Endothelial cell of umbilical vein (primary cell): ENCODE data around the gene JAG2.

ENCODE experiments used
- CTCF ChIP-seq, 2 donors: IDR thresholded peaks; 1 replicate in 1 of 2; 2 replicates in 1 of 2; pipeline ENCODE4 v1.5.1; 2011; ENCODE audit warnings: low read length in 2 of 2, mild to moderate bottlenecking in 2 of 2, moderate library complexity in 2 of 2, control low read depth in 1 of 2, inconsistent platforms in 1 of 2, low read depth in 1 of 2; ENCODE audit not compliant: insufficient read depth in 1 of 2; ENCODE audit errors: extremely low read depth in 1 of 2
- EZH2 ChIP-seq: IDR thresholded peaks from 2 replicates; pipeline ENCODE4 v1.6.1; 2012; ENCODE audit warnings: borderline replicate concordance, low read depth, mild to moderate bottlenecking, moderate library complexity, low read length, inconsistent platforms; ENCODE audit not compliant: severe bottlenecking
- FOS ChIP-seq: IDR thresholded peaks from 2 replicates; pipeline ENCODE4 v1.6.1; 2011; ENCODE audit warnings: mild to moderate bottlenecking, low read length, moderate library complexity, borderline replicate concordance; ENCODE audit not compliant: insufficient read depth
- GATA2 ChIP-seq: IDR thresholded peaks from 2 replicates; pipeline ENCODE4 v1.7.0; 2011; ENCODE audit warnings: low read depth, mild to moderate bottlenecking, moderate library complexity, mixed read lengths, low read length; ENCODE audit not compliant: insufficient read length, insufficient read depth
- JUN ChIP-seq: IDR thresholded peaks from 2 replicates; pipeline ENCODE4 v1.6.1; 2011; ENCODE audit warnings: borderline replicate concordance, low read depth; ENCODE audit not compliant: insufficient read length, insufficient read depth
- MAX ChIP-seq: IDR thresholded peaks from 2 replicates; pipeline ENCODE4 v1.6.1; 2011; ENCODE audit not compliant: insufficient read depth, insufficient read length
- MYC ChIP-seq: IDR thresholded peaks from one replicate; pipeline ENCODE4 v1.6.1; 2011; ENCODE audit warnings: mild to moderate bottlenecking, low read depth, low read length
- POLR2A ChIP-seq: IDR thresholded peaks from 2 replicates; pipeline ENCODE4 v1.6.1; 2012; ENCODE audit warnings: low read depth, mild to moderate bottlenecking, control low read depth, low read length
- POLR2AphosphoS5 ChIP-seq: IDR thresholded peaks from 2 replicates; pipeline ENCODE4 v1.6.1; 2012; ENCODE audit warnings: low read depth, mild to moderate bottlenecking, control low read depth, low read length, moderate library complexity; ENCODE audit not compliant: insufficient read depth

GRCh38 chr14:105123981-105124765 lies 44.4 kb downstream of the JAG2 start:
- TF ChIP-seq CTCF (IDR thresholded peaks at IDR 0.05; ENCODE audit: extremely low read depth in 1 of 2, insufficient read depth in 1 of 2, low read depth in 1 of 2, low read length in 2 of 2) (no peak), POLR2AphosphoS5 (no peak), MAX (no peak), POLR2A (no peak), FOS (no peak), EZH2 (no peak), GATA2 (no peak), JUN (no peak), MYC (no peak)
